Measurements from ENCODE around the gene LAD1.

DNA sequence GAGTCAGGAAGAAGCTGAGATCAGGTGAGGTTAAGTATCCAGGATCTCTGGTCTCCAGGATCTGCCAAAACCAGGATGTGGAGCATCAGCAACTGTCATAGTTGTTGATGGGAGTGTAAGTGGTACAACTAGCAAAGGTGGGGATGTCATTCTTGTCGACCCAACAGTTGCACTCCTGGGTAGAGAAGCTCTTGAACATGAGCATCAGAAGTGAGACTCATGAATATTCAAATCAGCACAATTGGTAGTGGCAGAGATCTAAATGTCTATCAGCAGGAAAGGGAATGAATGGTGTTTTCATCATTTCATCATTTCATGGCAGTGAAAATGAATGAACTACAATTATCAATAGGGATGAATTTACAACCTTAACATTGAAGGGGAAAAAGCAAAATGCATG lies 4.2 kb upstream of the LAD1 start:
- TF ChIP-seq, protein P1, sequence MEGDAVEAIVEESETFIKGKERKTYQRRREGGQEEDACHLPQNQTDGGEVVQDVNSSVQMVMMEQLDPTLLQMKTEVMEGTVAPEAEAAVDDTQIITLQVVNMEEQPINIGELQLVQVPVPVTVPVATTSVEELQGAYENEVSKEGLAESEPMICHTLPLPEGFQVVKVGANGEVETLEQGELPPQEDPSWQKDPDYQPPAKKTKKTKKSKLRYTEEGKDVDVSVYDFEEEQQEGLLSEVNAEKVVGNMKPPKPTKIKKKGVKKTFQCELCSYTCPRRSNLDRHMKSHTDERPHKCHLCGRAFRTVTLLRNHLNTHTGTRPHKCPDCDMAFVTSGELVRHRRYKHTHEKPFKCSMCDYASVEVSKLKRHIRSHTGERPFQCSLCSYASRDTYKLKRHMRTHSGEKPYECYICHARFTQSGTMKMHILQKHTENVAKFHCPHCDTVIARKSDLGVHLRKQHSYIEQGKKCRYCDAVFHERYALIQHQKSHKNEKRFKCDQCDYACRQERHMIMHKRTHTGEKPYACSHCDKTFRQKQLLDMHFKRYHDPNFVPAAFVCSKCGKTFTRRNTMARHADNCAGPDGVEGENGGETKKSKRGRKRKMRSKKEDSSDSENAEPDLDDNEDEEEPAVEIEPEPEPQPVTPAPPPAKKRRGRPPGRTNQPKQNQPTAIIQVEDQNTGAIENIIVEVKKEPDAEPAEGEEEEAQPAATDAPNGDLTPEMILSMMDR (conservative IDR thresholded peaks at IDR 0.05 in 1 of 2, IDR thresholded peaks at IDR 0.05 in 1 of 2; ENCODE audit: extremely low read depth in 1 of 2, insufficient read depth in 1 of 2, low read depth in 1 of 2, low read length in 2 of 2) = no peak
- no peak for TF ChIP-seq EZH2 (IDR thresholded peaks at IDR 0.05; ENCODE audit: borderline replicate concordance, low read length)

All from mammary epithelial cell (primary cell).